SU-DHL-6 (cell line): ENCODE measurements around the gene FN3KRP.
"Not testable (repeated sequence)": the region's sequence is repeated elsewhere in the genome, so short reads cannot be mapped to it uniquely, and the experiment has no call there.

Source experiments
- H2AFZ ChIP-seq: fragments of 200-600 bp; sonication (generic); 2 replicates; pipeline ENCODE4 v1.6.1; 2014; ENCODE audit warnings: low read depth, mild to moderate bottlenecking, moderate library complexity, mixed read lengths, antibody characterized with exemption, low read length; ENCODE audit not compliant: severe bottlenecking
- H3F3A ChIP-seq: fragments of 200-600 bp; shearing (Covaris generic); 2 replicates; pipeline ENCODE4 v1.6.0; 2016; ENCODE audit warnings: antibody characterized with exemption, mild to moderate bottlenecking; ENCODE audit not compliant: insufficient read depth
- H3K27ac ChIP-seq: fragments of 200-600 bp; sonication (generic); 2 replicates; pipeline ENCODE4 v1.5.1; 2016; ENCODE audit warnings: low read depth, mild to moderate bottlenecking, low read length, moderate library complexity, mixed read lengths
- H3K27me3 ChIP-seq: fragments of 200-600 bp; sonication (generic), shearing (Covaris generic); 2 replicates; pipeline ENCODE4 v1.6.0; 2014; ENCODE audit warnings: mild to moderate bottlenecking, low read length
- H3K36me3 ChIP-seq: fragments of 200-600 bp; sonication (generic); 2 replicates; pipeline ENCODE4 v1.6.1; 2014; ENCODE audit warnings: mild to moderate bottlenecking, low read length, mixed read lengths
- H3K4me2 ChIP-seq: fragments of 300-600, 200-600 bp; shearing (Covaris generic), sonication (generic); 2 replicates; pipeline ENCODE4 v1.6.0; 2014; ENCODE audit warnings: low read length, low read depth, mild to moderate bottlenecking; ENCODE audit not compliant: poor library complexity, severe bottlenecking
- H3K4me3 ChIP-seq: fragments of 200-600 bp; sonication (generic); 2 replicates; pipeline ENCODE4 v1.5.1; 2014; ENCODE audit warnings: antibody characterized with exemption, low read length, mild to moderate bottlenecking, mixed read lengths; ENCODE audit not compliant: insufficient read depth, poor library complexity, severe bottlenecking
- H3K79me2 ChIP-seq: fragments of 200-600 bp; sonication (generic); 2 replicates; pipeline ENCODE4 v1.6.1; 2014; ENCODE audit warnings: mild to moderate bottlenecking, low read length, moderate library complexity; ENCODE audit not compliant: insufficient read depth
- H3K9ac ChIP-seq: fragments of 200-600 bp; sonication (generic); 2 replicates; pipeline ENCODE4 v1.7.0; 2014; ENCODE audit warnings: mild to moderate bottlenecking, low read length
- H3K9me2 ChIP-seq: fragments of 200-600 bp; sonication (generic); replicated peaks from 2 replicates; pipeline ENCODE4 v1.6.1; 2014; ENCODE audit warnings: low read length; ENCODE audit not compliant: insufficient read depth
- H3K9me3 ChIP-seq: fragments of 200-600 bp; sonication (generic); 2 replicates; pipeline ENCODE4 v1.6.1; 2014; ENCODE audit warnings: low read length, mixed read lengths; ENCODE audit not compliant: insufficient read depth
- H4K20me1 ChIP-seq: fragments of 200-600 bp; sonication (generic); 2 replicates; pipeline ENCODE4 v1.6.1; 2014; ENCODE audit warnings: low read depth, mild to moderate bottlenecking, antibody characterized with exemption, low read length, moderate library complexity, mixed read lengths
- EZH2phosphoT487 ChIP-seq: fragments of 200-600 bp; sonication (generic), shearing (Covaris generic); conservative IDR thresholded peaks from 2 replicates; pipeline ENCODE4 v1.6.1; 2018; ENCODE audit warnings: mild to moderate bottlenecking, antibody characterized with exemption, low read length, moderate library complexity, mixed read lengths
- TF ChIP-seq, protein P1 (sequence below): fragments of 200-600 bp; sonication (generic); IDR thresholded peaks from one replicate; pipeline ENCODE4 v1.5.1; 2017; ENCODE audit warnings: antibody characterized with exemption, mild to moderate bottlenecking, low read length, moderate library complexity; ENCODE audit not compliant: insufficient read depth, poor library complexity, severe bottlenecking

The FN3KRP gene

DNA sequence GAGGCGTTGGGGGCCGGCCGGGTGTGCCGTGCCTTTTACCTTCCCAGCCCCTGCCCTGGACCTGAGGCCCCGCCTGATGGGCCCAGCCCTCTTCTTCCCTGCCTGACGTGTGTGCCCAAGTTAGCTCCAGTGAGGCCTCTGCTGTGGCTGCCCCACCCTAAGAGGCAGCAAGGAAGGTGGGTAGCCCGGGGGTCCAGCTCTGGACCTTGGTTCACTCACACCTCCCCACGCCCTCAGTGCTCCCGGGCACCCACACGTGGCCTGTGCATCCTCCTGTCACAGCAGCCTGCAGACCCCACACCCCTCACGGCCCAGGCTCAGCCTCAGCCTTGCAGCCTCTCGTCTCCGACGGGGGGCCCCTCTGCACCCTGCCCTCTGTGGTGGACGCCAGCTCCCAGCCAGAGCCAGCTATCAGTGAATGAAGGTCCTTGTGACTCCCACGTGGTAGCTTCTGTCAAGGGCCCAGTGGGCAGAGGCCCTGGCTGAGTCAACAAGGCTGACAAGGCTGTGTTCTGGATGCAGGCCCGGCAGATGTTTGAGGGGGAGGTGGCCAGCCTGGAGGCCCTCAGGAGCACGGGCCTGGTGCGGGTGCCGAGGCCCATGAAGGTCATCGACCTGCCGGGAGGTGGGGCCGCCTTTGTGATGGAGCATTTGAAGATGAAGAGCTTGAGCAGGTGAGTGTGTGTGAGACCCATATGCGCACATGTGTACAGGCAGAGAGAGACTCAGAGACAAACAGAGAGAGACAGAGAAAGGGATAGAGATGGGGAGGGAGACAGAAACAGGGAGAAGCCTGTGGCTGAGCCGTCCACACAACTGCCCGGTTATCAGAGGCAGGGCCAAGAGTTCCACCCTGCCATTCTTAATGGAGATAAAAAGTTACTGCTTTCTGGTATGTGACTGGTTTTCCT is 21.7 kb downstream of the FN3KRP start:
- TF ChIP-seq, protein P1, sequence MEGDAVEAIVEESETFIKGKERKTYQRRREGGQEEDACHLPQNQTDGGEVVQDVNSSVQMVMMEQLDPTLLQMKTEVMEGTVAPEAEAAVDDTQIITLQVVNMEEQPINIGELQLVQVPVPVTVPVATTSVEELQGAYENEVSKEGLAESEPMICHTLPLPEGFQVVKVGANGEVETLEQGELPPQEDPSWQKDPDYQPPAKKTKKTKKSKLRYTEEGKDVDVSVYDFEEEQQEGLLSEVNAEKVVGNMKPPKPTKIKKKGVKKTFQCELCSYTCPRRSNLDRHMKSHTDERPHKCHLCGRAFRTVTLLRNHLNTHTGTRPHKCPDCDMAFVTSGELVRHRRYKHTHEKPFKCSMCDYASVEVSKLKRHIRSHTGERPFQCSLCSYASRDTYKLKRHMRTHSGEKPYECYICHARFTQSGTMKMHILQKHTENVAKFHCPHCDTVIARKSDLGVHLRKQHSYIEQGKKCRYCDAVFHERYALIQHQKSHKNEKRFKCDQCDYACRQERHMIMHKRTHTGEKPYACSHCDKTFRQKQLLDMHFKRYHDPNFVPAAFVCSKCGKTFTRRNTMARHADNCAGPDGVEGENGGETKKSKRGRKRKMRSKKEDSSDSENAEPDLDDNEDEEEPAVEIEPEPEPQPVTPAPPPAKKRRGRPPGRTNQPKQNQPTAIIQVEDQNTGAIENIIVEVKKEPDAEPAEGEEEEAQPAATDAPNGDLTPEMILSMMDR = no peak
- no peak for TF ChIP-seq EZH2phosphoT487
- H3K9ac ChIP-seq = no peak overlapping the region
- no peaks in the 10 kb centered on the region for H3K79me2 ChIP-seq
- no peaks in the 10 kb centered on the region for H4K20me1 ChIP-seq
- no peaks in the 10 kb centered on the region for H3K9me2 ChIP-seq
- no peaks in the 10 kb centered on the region for H3F3A ChIP-seq
- H3K4me2 ChIP-seq = no peak overlapping the region
- H3K4me3 ChIP-seq = no peak overlapping the region
- H3K27ac ChIP-seq = no peak overlapping the region
- H3K36me3 ChIP-seq = peaks cover 24% of the 10 kb centered on the region
- H3K27me3 ChIP-seq = no peaks in the 10 kb centered on the region
- H3K9me3 ChIP-seq = peaks cover 23% of the 10 kb centered on the region; the same call in 1 of the 2 replicates
- no peak overlapping the region for H2AFZ ChIP-seq

DNA sequence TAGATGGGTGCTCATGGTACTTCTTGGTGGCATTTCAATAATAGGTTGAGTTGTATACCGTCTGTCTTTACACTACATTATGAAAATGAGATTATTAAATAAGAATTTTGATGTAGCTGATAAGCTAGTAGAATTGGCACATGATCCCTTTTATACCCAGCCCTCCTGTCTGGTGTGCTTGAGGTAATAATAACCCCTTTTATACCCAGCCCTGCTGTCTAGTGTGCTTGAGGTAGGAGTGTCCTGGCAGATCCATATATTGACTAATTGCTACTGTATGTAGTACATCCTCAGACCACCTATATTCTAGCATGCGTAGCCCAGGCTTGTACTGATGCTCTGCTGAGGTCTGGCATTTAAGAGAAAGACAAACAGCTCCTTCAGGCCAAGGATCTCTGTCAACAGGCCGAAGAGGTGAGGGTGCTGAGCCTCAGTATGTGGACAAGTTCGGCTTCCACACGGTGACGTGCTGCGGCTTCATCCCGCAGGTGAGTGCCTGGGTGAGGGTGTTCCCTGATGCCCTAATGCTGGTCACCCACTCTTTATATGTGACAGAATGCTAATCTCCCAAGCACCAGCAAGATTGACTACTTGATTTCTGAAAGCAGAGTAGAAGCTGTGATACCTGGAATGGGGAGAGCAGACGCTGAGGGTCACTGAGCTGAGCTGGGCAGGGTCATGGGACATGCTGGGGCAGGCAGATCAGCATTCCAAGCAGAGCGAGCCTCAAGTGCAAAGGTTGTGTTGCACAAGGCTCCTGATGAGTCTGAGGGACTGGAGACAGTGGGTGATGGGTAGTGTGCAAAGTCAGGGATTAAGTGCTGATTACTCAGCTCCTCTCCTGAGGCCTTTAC is 24.6 kb downstream of the FN3KRP start:
- no peaks in the 10 kb centered on the region for H3K9me2 ChIP-seq
- H4K20me1 ChIP-seq = no peaks in the 10 kb centered on the region
- no peak overlapping the region for H2AFZ ChIP-seq
- H3K27me3 ChIP-seq = no peaks in the 10 kb centered on the region
- H3K4me3 ChIP-seq = no peak overlapping the region
- H3F3A ChIP-seq = no peaks in the 10 kb centered on the region
- H3K36me3 ChIP-seq = peaks cover 19% of the 10 kb centered on the region
- H3K9me3 ChIP-seq = peaks cover 19% of the 10 kb centered on the region; the same call in 1 of the 2 replicates
- no peak overlapping the region for H3K4me2 ChIP-seq
- no peaks in the 10 kb centered on the region for H3K79me2 ChIP-seq
- H3K9ac ChIP-seq = no peak overlapping the region
- TF ChIP-seq, protein P1 = no peak
- no peak for TF ChIP-seq EZH2phosphoT487
- no peak overlapping the region for H3K27ac ChIP-seq

DNA sequence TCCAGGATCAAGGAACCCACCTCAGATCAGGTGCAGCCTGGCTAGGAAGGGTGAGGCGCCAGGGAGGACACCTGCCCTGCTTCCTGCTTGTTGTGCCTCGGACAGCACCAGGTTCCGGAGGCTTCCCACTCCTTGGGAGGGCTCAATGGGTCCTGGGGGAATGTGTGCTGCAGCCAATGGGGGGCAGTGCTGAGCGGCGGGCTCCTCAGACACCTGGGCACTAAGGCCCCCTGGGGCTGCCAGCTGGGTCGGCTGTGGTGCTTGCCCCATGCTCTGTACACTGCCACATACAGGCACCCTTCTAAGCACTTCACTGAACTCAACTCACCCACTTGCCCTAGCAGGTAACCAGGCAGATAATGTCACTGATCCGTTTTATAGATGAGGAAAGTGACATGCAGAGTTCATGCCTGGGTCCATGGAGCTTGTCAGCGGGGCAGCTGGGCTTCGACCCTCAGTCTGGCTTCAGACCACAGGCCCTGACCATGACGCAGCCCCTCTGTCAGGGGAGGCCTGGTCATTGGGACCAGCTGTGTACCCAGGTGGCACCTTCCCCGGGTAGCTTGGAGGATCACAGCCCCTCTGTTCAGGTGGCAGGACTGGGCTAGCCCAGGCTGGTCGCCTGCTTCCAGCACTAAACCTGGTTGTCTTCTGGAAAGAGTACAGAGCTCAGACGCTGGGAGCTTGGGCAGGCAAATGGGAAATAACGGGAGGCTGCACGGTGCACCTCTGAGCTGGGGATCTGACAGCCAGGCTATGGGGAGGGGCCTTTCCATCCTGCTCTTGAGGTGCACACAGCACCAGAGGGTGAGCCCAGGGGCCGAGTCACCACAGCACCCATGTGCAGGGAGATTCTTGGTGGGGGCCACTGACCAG is 27.1 kb downstream of the FN3KRP start:
- no peak overlapping the region for H3K27ac ChIP-seq
- no peak for TF ChIP-seq EZH2phosphoT487
- TF ChIP-seq, protein P1 = no peak
- H3K79me2 ChIP-seq = no peaks in the 10 kb centered on the region
- peaks cover 19% of the 10 kb centered on the region; the same call in 1 of the 2 replicates for H3K9me3 ChIP-seq
- peaks cover 19% of the 10 kb centered on the region for H3K36me3 ChIP-seq
- no peaks in the 10 kb centered on the region for H3K27me3 ChIP-seq
- no peaks in the 10 kb centered on the region for H4K20me1 ChIP-seq
- H3K4me3 ChIP-seq = no peak overlapping the region
- no peaks in the 10 kb centered on the region for H3K9me2 ChIP-seq
- no peak overlapping the region for H3K9ac ChIP-seq
- no peak overlapping the region for H3K4me2 ChIP-seq
- no peak overlapping the region for H2AFZ ChIP-seq
- H3F3A ChIP-seq = no peaks in the 10 kb centered on the region

DNA sequence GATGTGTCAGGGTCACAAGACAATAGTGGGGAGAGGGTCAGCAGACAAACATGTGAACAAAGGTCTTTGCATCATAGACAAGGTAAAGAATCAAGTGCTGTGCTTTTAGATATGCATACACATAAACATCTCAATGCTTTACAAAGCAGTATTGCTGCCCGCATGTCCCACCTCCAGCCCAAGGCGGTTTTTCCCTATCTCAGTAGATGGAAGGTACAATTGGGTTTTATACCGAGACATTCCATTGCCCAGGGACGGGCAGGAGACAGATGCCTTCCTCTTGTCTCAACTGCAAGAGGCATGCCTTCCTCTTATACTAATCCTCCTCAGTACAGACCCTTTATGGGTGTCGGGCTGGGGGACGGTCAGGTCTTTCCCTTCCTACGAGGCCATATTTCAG is 28.2 kb downstream of the FN3KRP start:
- not testable (repeated sequence) for H3K4me3 ChIP-seq, H3K27me3 ChIP-seq, H2AFZ ChIP-seq, H3K4me2 ChIP-seq, H3K9ac ChIP-seq, H3F3A ChIP-seq, H3K27ac ChIP-seq, H4K20me1 ChIP-seq, H3K79me2 ChIP-seq, H3K9me2 ChIP-seq
- Histone ChIP-seq H3K36me3 (peaks cover 19% of the 10 kb centered on the region), H3K9me3 (peaks cover 18% of the 10 kb centered on the region; the same call in 1 of the 2 replicates)
